Lower leg skin (tissue), 3 donors: ENCODE measurements around the gene TUB.

Experiments used
- CTCF ChIP-seq, 3 donors: fragments of 450-650 bp; IDR thresholded peaks; one replicate each; pipeline ENCODE4 v1.5.1; 2016; ENCODE audit warnings: antibody characterized with exemption in 3 of 3, mild to moderate bottlenecking in 3 of 3, moderate library complexity in 2 of 3
- POLR2A ChIP-seq, 2 donors: fragments of 450-650 bp; IDR thresholded peaks; one replicate each; pipeline ENCODE4 v1.6.1; 2016 to 2017; ENCODE audit warnings: antibody characterized with exemption in 2 of 2, mild to moderate bottlenecking in 1 of 2, moderate library complexity in 1 of 2

GRCh38 chr11:8096575-8096974 lies 15.6 kb downstream of the TUB start:
- TF ChIP-seq CTCF (IDR thresholded peaks at IDR 0.05) (no peak), POLR2A (IDR thresholded peaks at IDR 0.05) (no peak)
